KOPT-K1 (cell line): Measurements from ENCODE around the gene CERT1.
"Not testable (repeated sequence)": the region's sequence is repeated elsewhere in the genome, so short reads cannot be mapped to it uniquely, and the experiment has no call there.

Experiments
- H3K27ac ChIP-seq: fragments of 200-600 bp; sonication (generic); 2 replicates; pipeline ENCODE4 v1.5.1; 2016; ENCODE audit warnings: antibody characterized with exemption, mild to moderate bottlenecking, low read depth, low read length; ENCODE audit not compliant: poor library complexity, severe bottlenecking
- H3K36me3 ChIP-seq: fragments of 200-600 bp; sonication (generic); 2 replicates; pipeline ENCODE4 v1.5.1; 2017; ENCODE audit warnings: antibody characterized with exemption, mild to moderate bottlenecking, low read length, moderate library complexity; ENCODE audit not compliant: insufficient read depth
- H3K9me3 ChIP-seq: fragments of 200-600 bp; sonication (generic); 2 replicates; pipeline ENCODE4 v1.5.1; 2017; ENCODE audit warnings: antibody characterized with exemption, low read length, mild to moderate bottlenecking; ENCODE audit not compliant: insufficient read depth, poor library complexity, severe bottlenecking

Gene CERT1, protein sequence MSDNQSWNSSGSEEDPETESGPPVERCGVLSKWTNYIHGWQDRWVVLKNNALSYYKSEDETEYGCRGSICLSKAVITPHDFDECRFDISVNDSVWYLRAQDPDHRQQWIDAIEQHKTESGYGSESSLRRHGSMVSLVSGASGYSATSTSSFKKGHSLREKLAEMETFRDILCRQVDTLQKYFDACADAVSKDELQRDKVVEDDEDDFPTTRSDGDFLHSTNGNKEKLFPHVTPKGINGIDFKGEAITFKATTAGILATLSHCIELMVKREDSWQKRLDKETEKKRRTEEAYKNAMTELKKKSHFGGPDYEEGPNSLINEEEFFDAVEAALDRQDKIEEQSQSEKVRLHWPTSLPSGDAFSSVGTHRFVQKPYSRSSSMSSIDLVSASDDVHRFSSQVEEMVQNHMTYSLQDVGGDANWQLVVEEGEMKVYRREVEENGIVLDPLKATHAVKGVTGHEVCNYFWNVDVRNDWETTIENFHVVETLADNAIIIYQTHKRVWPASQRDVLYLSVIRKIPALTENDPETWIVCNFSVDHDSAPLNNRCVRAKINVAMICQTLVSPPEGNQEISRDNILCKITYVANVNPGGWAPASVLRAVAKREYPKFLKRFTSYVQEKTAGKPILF

GRCh38 chr5:75511435-75512382, at the start of gene CERT1, which contains the start of gene POLK:
Gene CERT1 (minus strand): TSS chr5:75511629. CDS start chr5:75511207, 422 bp downstream.
Gene POLK (plus strand): TSS chr5:75511891.
- Histone ChIP-seq H3K27ac (peak within 1 kb of the TSS; percentile 77), H3K36me3 (no peaks in the 10 kb centered on the region), H3K9me3 (peaks cover 6% of the 10 kb centered on the region)

GRCh38 chr5:75560655-75561054, 49.2 kb upstream of the CERT1 start:
- peaks cover 25% of the 10 kb centered on the region for H3K36me3 ChIP-seq
- H3K9me3 ChIP-seq, H3K27ac ChIP-seq: not testable (repeated sequence)

DNA sequence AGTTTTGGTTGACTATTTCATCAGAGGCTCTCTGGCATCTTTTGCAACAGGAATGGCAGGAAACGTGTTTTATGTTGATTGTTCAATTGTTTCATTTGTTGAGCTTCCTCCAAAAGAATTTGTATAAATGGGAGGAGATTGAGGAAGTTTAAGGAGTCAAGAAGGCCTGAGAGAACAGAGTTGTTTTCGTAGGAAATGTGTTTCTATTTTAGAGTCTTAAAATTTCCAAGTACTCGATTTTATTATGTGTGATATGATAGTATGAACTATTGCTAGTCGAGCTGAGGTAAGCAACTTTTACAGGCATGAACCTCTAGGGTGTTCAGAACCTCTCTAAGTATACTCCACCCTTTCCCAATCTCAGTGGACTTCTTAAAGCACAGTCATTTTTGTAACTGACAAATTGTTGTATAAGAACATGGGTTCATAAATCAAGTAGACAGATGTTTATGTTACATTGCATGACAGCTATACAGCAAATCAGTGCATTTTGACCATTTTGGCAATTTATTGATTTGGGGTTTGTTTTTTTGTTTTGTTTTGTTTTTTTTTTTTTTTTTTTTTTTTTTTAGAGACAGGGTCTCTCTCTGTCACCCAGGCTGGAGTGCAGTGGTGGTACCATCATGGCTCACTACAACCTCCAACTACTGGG, 47.7 kb upstream of the CERT1 start:
- Histone ChIP-seq H3K9me3 (peaks cover 9% of the 10 kb centered on the region), H3K36me3 (peaks cover 38% of the 10 kb centered on the region), H3K27ac (no peak overlapping the region)

GRCh38 chr5:75558221-75558620, 46.8 kb upstream of the CERT1 start:
- peaks cover 47% of the 10 kb centered on the region for H3K36me3 ChIP-seq
- H3K9me3 ChIP-seq: peaks cover 5% of the 10 kb centered on the region
- no peak overlapping the region for H3K27ac ChIP-seq

DNA sequence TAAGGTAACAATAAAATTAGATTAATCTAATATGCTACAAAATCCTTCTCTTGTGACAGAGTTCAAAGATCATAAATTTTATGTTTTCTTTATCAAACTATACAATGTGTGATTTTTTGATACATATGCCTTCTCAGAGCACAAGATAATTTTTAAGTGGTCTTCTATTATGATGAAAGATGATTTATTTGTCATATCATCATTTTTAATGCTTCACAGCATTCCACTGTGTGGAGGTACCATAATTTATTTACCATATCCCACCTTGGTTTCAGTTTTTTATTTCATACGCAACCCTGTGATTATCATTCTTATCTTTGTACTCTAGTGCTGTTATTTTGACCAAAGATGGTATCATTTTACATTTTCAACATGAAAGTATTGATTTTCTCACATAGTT, 41.9 kb upstream of the CERT1 start:
- Histone ChIP-seq H3K27ac (no peak overlapping the region), H3K36me3 (peaks cover 70% of the 10 kb centered on the region), H3K9me3 (peaks cover 3% of the 10 kb centered on the region)

GRCh38 chr5:75552764-75553163, 41.3 kb upstream of the CERT1 start:
- peaks cover 3% of the 10 kb centered on the region for H3K9me3 ChIP-seq
- peaks cover 64% of the 10 kb centered on the region for H3K36me3 ChIP-seq
- no peak overlapping the region for H3K27ac ChIP-seq

GRCh38 chr5:75551471-75551870, 40.0 kb upstream of the CERT1 start:
- no peak overlapping the region for H3K27ac ChIP-seq
- peaks cover 3% of the 10 kb centered on the region for H3K9me3 ChIP-seq
- peaks cover 52% of the 10 kb centered on the region for H3K36me3 ChIP-seq

DNA sequence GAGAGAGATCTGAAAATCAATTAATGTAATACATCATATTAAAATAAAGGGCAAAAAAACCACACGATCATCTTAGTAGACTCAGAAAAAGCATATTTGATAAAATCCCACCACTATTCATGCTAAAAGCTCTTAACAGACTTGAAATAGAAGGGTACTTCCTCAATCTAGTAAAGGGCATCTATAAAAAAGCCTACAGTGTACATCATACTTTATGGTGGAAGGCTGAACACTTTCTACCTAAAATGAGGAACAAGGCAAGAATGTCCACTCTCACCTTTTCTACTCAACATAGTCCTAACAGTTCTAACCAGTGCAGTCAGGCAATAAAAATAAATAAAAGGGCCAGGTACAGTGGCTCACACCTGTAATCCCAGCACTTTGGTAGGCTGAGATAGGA, 39.2 kb upstream of the CERT1 start:
- H3K27ac ChIP-seq: no peak overlapping the region
- peaks cover 3% of the 10 kb centered on the region for H3K9me3 ChIP-seq
- peaks cover 44% of the 10 kb centered on the region for H3K36me3 ChIP-seq

- Histone ChIP-seq H3K36me3 (peaks cover 35% of the 10 kb centered on the region), H3K9me3 (peaks cover 3% of the 10 kb centered on the region), H3K27ac (no peak overlapping the region)
Observed at GRCh38 chr5:75547812-75548211, 36.4 kb upstream of the CERT1 start.

- peaks cover 3% of the 10 kb centered on the region for H3K9me3 ChIP-seq
- peaks cover 26% of the 10 kb centered on the region for H3K36me3 ChIP-seq
- no peak overlapping the region for H3K27ac ChIP-seq
Observed at GRCh38 chr5:75546830-75547229, 35.4 kb upstream of the CERT1 start.

DNA sequence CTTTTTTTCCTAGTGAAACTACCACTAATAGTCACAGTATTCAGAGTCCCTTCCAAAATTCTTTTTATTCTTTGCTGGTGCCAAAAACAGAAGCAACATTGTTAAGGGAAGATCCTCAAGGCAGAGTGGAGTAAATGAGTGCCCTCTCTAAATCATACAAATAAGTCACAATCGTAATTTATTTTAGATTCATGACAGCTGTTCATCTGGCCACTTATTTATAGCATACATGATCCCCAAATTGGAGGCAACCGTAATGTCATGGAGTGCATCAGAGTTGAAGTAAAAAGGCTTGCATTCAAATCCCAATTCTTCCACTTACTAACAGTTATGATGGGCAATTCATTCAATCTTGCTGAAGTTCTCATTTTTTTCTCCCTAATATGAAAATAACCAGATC, 33.7 kb upstream of the CERT1 start:
- H3K36me3 ChIP-seq: peaks cover 21% of the 10 kb centered on the region
- peaks cover 3% of the 10 kb centered on the region for H3K9me3 ChIP-seq
- no peak overlapping the region for H3K27ac ChIP-seq

GRCh38 chr5:75538211-75538610, 26.8 kb upstream of the CERT1 start:
- peaks cover 6% of the 10 kb centered on the region for H3K36me3 ChIP-seq
- no peak overlapping the region for H3K27ac ChIP-seq
- peaks cover 11% of the 10 kb centered on the region for H3K9me3 ChIP-seq

DNA sequence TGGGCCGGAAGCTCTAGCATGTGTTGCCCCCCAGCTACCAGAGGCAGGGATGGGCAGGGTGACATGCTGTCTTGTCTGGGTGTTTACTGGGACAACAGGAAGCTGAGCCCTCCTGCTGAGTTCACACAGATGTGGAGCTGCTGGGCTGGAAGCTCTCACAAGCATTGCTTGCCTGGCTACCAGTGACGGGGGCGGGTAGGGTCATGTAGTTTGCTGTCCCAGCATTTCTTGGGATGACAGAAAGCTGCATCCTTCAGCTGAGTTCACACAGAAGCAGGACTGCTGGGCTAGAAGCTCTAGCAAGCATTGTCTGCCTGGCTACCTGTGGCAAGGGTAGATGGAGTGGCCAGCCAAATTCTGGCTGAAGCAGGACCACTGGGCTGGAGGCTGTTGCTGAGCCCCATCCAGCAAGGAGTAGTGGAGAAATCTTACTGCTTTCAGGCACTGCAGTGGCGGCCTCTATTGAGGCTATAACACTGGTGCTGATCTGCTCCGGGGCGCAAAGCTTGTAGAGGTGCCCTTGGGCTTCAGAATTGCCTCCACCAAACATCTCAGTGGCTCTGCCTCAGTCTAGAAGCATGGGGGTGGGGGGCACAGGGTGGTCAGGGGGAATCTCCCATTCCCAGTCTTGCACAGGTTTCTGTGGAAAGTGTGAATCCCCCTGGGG, 25.4 kb upstream of the CERT1 start:
- Histone ChIP-seq H3K9me3 (peaks cover 25% of the 10 kb centered on the region), H3K27ac (no peak overlapping the region), H3K36me3 (peaks cover 12% of the 10 kb centered on the region)

- no peak overlapping the region for H3K27ac ChIP-seq
- H3K36me3 ChIP-seq: peaks cover 17% of the 10 kb centered on the region
- H3K9me3 ChIP-seq: peaks cover 27% of the 10 kb centered on the region
Observed at GRCh38 chr5:75536147-75536546, 24.7 kb upstream of the CERT1 start.
